Liver (tissue), 9 donors: Measurements from ENCODE around the gene PRCC. TPM values are rescaled to one million over a fixed set of nuclear protein-coding genes. Genes with fewer than 3 reads are reported as not detected.
A peak's percentile ranks its signal among the peaks of the same experiment; 100 is the strongest.

Experiments used
- DNase-seq: peaks from one replicate; pipeline ENCODE4 v3.0.0-alpha.2; 2017; ENCODE audit warnings: low spot score
- H3K27ac ChIP-seq, 2 donors: one replicate each; pipeline ENCODE4 v1.7.0; 2013; ENCODE audit warnings: inconsistent platforms in 2 of 2, low read length in 2 of 2, control low read depth in 1 of 2, low read depth in 1 of 2, mild to moderate bottlenecking in 1 of 2
- H3K27me3 ChIP-seq, 4 donors: one replicate each; pipeline versions ENCODE4 v1.6.1 to v1.7.0; 2013; ENCODE audit warnings: low read length in 3 of 4, inconsistent platforms in 1 of 4, mild to moderate bottlenecking in 1 of 4, moderate library complexity in 1 of 4; ENCODE audit not compliant: control insufficient read depth in 4 of 4, insufficient read depth in 4 of 4
- H3K36me3 ChIP-seq, 4 donors: one replicate each; pipeline versions ENCODE4 v1.6.1 to v1.7.0; 2013; ENCODE audit warnings: low read length in 3 of 4, mild to moderate bottlenecking in 3 of 4, low read depth in 1 of 4, moderate library complexity in 1 of 4; ENCODE audit not compliant: control insufficient read depth in 4 of 4, insufficient read depth in 3 of 4
- H3K4me1 ChIP-seq, 4 donors: one replicate each; pipeline versions ENCODE4 v1.6.1 to v1.7.0; 2013; ENCODE audit warnings: low read length in 3 of 4, mild to moderate bottlenecking in 3 of 4, moderate library complexity in 1 of 4; ENCODE audit not compliant: control insufficient read depth in 4 of 4, insufficient read depth in 4 of 4
- H3K4me3 ChIP-seq, 3 donors: one replicate each; pipeline versions ENCODE4 v1.6.1 to v1.7.0; 2013; ENCODE audit warnings: low read length in 3 of 3, control low read depth in 1 of 3, low read depth in 1 of 3, mild to moderate bottlenecking in 1 of 3
- H3K9ac ChIP-seq, 2 donors: one replicate each; pipeline ENCODE4 v1.7.0; 2013; ENCODE audit warnings: low read length in 2 of 2, mild to moderate bottlenecking in 2 of 2, moderate library complexity in 2 of 2, control low read depth in 1 of 2, low read depth in 1 of 2
- H3K9me3 ChIP-seq, 4 donors: one replicate each; pipeline versions ENCODE4 v1.6.1 to v1.7.0; 2013; ENCODE audit warnings: low read length in 3 of 4; ENCODE audit not compliant: control insufficient read depth in 4 of 4
- EGR1 ChIP-seq, 2 donors: IDR thresholded peaks; 2 replicates each; pipeline ENCODE4 v1.6.1; 2016 to 2018; ENCODE audit warnings: antibody characterized with exemption in 2 of 2, low read depth in 2 of 2
- FOXA1 ChIP-seq: IDR thresholded peaks from 2 replicates; pipeline ENCODE4 v1.6.1; 2016; ENCODE audit warnings: antibody characterized with exemption
- GABPA ChIP-seq, 2 donors: IDR thresholded peaks in 1 of 2; conservative IDR thresholded peaks in 1 of 2; 2 replicates each; pipeline ENCODE4 v1.6.1; 2016; ENCODE audit warnings: antibody characterized with exemption in 2 of 2, mild to moderate bottlenecking in 1 of 2, moderate library complexity in 1 of 2
- JUND ChIP-seq, 2 donors: IDR thresholded peaks; 2 replicates each; pipeline ENCODE4 v1.6.1; 2016; ENCODE audit warnings: antibody characterized with exemption in 2 of 2
- NR2F2 ChIP-seq: IDR thresholded peaks from 2 replicates; pipeline ENCODE4 v1.6.1; 2016; ENCODE audit warnings: antibody characterized with exemption
- RAD21 ChIP-seq, 2 donors: IDR thresholded peaks; 2 replicates each; pipeline ENCODE4 v1.6.1; 2016; ENCODE audit warnings: antibody characterized with exemption in 2 of 2, mild to moderate bottlenecking in 2 of 2
- SP1 ChIP-seq: IDR thresholded peaks from 2 replicates; pipeline ENCODE4 v1.6.1; 2018; ENCODE audit warnings: antibody characterized with exemption, mild to moderate bottlenecking
- TAF1 ChIP-seq: conservative IDR thresholded peaks from 2 replicates; pipeline ENCODE4 v1.6.1; 2016; ENCODE audit warnings: antibody characterized with exemption, mild to moderate bottlenecking
- YY1 ChIP-seq: IDR thresholded peaks from 2 replicates; pipeline ENCODE4 v1.6.1; 2016; ENCODE audit warnings: antibody characterized with exemption, mild to moderate bottlenecking
- WGBS: extraction: QIAGEN DNeasy Blood & Tissue Kit; methylation state at CpG from one replicate; pipeline ENCODE4 v1.1.7; 2013; 5-methylcytosine and 5-hydroxymethylcytosine counted together
- polyA plus RNA-seq, 2 donors: library from polyadenylated mRNA; stranded (reverse) in 1 of 2; unstranded in 1 of 2; fragments of 200-250 nt in 1 of 2; fragments of >200 nt in 1 of 2; fragmentation: Nextera tagmentation in 1 of 2; extraction: Ambion mirVana in 1 of 2; gene quantifications; one replicate each; pipeline versions ENCODE4 v1.2.1 to v1.2.3, GENCODE V29; 2013 to 2015
- total RNA-seq, 2 donors: library from RNA; depleted of rRNA; stranded (reverse); fragments of >200 nt; gene quantifications; one replicate each; pipeline ENCODE4 v1.2.3, GENCODE V29; 2014
- TF ChIP-seq, protein P1 (sequence below): IDR thresholded peaks from 2 replicates; pipeline ENCODE4 v1.6.1; 2016; ENCODE audit warnings: antibody characterized with exemption, mild to moderate bottlenecking
- TF ChIP-seq, protein P2 (sequence below): fragments of 150-350 bp; IDR thresholded peaks from 2 replicates; pipeline ENCODE4 v1.5.1; 2017; ENCODE audit warnings: improper control_type of control experiment, low read depth, low read length; ENCODE audit not compliant: missing input control
- donor health status: healthy.
- donor health status: healthy.
- donor health status: healthy.
- donor health status: healthy.
- donor health status: healthy.

PRCC gene
- total and polyA plus RNA-seq, 4 donors = 8.8 to 19.3 (median 14.3) TPM

DNA sequence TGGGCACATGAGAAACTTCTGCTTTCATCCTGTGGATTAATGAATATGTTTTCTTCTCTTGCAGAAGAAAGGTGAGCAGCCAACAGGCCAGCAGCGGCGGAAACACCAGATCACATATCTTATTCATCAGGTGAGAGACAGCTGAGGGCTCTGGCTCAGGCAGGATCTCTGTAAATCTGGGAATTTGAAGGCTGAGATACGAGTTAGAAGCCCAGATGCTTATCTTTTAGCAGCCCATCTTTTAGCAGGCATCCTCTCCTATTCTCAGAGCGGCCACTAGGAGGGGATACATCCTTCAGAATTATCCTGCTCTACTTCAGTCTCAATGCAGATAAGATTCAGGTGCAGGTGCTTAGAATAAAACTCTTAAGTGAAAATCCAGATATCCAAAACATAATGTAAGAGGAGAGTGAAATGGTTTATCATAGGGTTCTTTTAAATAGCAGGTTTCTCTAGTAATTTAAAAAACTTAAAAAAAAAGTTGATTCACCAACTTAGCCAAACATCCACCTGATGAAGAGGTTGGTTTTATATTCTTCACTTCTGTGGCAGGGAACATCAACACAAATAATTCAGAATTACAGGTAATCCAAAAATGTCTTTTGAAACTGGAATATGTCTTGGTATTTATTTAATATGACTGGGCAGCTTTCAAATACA is 30.0 kb downstream of the PRCC start:
- peaks cover 18 to 79% (median 62%) of the 10 kb centered on the region in 4 donors for H3K36me3 ChIP-seq
- H3K9ac ChIP-seq = no peak overlapping the region
- H3K27ac ChIP-seq = no peak overlapping the region
- WGBS = 62% methylated on average over 4 of the region's 4 CpGs
- no peaks in the 10 kb centered on the region for H3K4me1 ChIP-seq
- H3K4me3 ChIP-seq = no peak overlapping the region
- DNase-seq = peak; percentile 52
- no peaks in the 10 kb centered on the region for H3K9me3 ChIP-seq
- TF ChIP-seq, protein P1, sequence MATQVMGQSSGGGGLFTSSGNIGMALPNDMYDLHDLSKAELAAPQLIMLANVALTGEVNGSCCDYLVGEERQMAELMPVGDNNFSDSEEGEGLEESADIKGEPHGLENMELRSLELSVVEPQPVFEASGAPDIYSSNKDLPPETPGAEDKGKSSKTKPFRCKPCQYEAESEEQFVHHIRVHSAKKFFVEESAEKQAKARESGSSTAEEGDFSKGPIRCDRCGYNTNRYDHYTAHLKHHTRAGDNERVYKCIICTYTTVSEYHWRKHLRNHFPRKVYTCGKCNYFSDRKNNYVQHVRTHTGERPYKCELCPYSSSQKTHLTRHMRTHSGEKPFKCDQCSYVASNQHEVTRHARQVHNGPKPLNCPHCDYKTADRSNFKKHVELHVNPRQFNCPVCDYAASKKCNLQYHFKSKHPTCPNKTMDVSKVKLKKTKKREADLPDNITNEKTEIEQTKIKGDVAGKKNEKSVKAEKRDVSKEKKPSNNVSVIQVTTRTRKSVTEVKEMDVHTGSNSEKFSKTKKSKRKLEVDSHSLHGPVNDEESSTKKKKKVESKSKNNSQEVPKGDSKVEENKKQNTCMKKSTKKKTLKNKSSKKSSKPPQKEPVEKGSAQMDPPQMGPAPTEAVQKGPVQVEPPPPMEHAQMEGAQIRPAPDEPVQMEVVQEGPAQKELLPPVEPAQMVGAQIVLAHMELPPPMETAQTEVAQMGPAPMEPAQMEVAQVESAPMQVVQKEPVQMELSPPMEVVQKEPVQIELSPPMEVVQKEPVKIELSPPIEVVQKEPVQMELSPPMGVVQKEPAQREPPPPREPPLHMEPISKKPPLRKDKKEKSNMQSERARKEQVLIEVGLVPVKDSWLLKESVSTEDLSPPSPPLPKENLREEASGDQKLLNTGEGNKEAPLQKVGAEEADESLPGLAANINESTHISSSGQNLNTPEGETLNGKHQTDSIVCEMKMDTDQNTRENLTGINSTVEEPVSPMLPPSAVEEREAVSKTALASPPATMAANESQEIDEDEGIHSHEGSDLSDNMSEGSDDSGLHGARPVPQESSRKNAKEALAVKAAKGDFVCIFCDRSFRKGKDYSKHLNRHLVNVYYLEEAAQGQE = no peak
- TF ChIP-seq, protein P2, sequence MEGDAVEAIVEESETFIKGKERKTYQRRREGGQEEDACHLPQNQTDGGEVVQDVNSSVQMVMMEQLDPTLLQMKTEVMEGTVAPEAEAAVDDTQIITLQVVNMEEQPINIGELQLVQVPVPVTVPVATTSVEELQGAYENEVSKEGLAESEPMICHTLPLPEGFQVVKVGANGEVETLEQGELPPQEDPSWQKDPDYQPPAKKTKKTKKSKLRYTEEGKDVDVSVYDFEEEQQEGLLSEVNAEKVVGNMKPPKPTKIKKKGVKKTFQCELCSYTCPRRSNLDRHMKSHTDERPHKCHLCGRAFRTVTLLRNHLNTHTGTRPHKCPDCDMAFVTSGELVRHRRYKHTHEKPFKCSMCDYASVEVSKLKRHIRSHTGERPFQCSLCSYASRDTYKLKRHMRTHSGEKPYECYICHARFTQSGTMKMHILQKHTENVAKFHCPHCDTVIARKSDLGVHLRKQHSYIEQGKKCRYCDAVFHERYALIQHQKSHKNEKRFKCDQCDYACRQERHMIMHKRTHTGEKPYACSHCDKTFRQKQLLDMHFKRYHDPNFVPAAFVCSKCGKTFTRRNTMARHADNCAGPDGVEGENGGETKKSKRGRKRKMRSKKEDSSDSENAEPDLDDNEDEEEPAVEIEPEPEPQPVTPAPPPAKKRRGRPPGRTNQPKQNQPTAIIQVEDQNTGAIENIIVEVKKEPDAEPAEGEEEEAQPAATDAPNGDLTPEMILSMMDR = peak; percentile 76
- TF ChIP-seq RAD21 (IDR thresholded peaks at IDR 0.05) = peak; percentile 75 to 80
- TF ChIP-seq GABPA (IDR thresholded peaks at IDR 0.05 in 1 of 2, conservative IDR thresholded peaks at IDR 0.05 in 1 of 2) = no peak
- no peaks in the 10 kb centered on the region for H3K27me3 ChIP-seq

DNA sequence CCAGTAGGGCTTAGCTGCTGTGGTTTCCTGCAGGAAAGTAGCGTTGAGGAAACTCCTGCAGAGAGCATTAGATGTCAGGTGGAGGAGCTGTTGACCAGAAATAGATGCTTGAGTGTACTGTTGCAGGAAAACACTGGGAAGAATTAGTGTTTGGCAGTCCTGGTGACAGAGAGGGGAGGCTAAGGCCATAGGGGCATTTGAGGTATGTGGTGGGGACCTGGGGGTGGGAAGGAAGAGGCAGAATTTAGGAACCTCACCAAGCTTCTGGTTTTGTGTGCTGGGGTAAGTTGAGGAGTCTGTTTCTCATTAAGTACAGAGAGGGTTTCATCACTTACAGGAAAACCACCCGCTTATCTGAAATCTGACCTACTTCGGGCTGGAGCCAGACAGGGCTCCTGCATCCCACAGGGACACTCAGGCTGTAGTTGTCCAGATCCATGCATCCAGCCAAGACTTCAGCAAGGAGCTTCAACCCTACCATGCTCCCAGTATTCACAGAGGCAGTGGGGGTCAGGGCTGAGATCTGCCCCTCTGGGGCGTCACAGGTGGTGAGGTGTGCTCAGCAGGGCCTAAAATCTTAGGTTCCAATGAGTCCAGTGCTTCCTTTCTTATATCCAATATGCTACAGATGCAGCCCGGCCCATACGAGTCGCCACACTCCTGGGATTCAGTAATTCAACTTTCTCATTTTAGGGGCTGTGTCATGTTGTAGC is 34.2 kb downstream of the PRCC start:
- Histone ChIP-seq H3K4me3 (no peak overlapping the region), H3K9ac (no peak overlapping the region), H3K27ac (no peak overlapping the region), H3K36me3 (peaks cover 12 to 43% (median 35%) of the 10 kb centered on the region in 4 donors), H3K9me3 (no peaks in the 10 kb centered on the region), H3K27me3 (no peaks in the 10 kb centered on the region), H3K4me1 (peaks cover 0 to 5% (median 0%) of the 10 kb centered on the region in 4 donors)
- DNase-seq = no peak
- WGBS = 76% methylated on average over 7 of the region's 7 CpGs
- no peak for TF ChIP-seq JUND (IDR thresholded peaks at IDR 0.05)
- TF ChIP-seq NR2F2 = no peak
- TF ChIP-seq SP1 = no peak
- no peak for TF ChIP-seq EGR1 (IDR thresholded peaks at IDR 0.05; ENCODE audit: low read depth in 2 of 2)
- TF ChIP-seq YY1 = no peak
- TF ChIP-seq FOXA1 = no peak
- no peak for TF ChIP-seq GABPA (IDR thresholded peaks at IDR 0.05 in 1 of 2, conservative IDR thresholded peaks at IDR 0.05 in 1 of 2)
- TF ChIP-seq TAF1 = no peak
